Measurements from ENCODE around the gene MUC22.
"Not testable (repeated sequence)": the region's sequence is repeated elsewhere in the genome, so short reads cannot be mapped to it uniquely, and the experiment has no call there.

The MUC22 gene

GRCh38 chr6:31031095-31031494 lies 20.8 kb downstream of the MUC22 start:
- no peak for TF ChIP-seq JUND (IDR thresholded peaks at IDR 0.05; ENCODE audit: low read depth)
- DNase-seq (ENCODE audit: low read depth in 1 of 2, low spot score in 1 of 2), result no peak
- in situ Hi-C loops (cut with HindIII; ENCODE audit: low pct_unique_long_range_greater_than_20kb, low sequenced_read_pairs), result no loop called here

- DNase-seq (ENCODE audit: low read depth in 1 of 2, low spot score in 1 of 2), result no peak
- TF ChIP-seq JUND (IDR thresholded peaks at IDR 0.05; ENCODE audit: low read depth), result no peak
- in situ Hi-C loops (cut with HindIII; ENCODE audit: low pct_unique_long_range_greater_than_20kb, low sequenced_read_pairs), result no loop called here
Observed at GRCh38 chr6:31033075-31033474, 22.8 kb downstream of the MUC22 start.

GRCh38 chr6:31035862-31036497 lies 25.7 kb downstream of the MUC22 start:
- DNase-seq (ENCODE audit: low read depth in 1 of 2, low spot score in 1 of 2), result no peak
- in situ Hi-C loops (cut with HindIII; ENCODE audit: low pct_unique_long_range_greater_than_20kb, low sequenced_read_pairs), result no loop called here
- TF ChIP-seq JUND (IDR thresholded peaks at IDR 0.05; ENCODE audit: low read depth), result no peak

GRCh38 chr6:31037169-31037568 lies 26.9 kb downstream of the MUC22 start:
- no peak for DNase-seq (ENCODE audit: low read depth in 1 of 2, low spot score in 1 of 2)
- TF ChIP-seq JUND (IDR thresholded peaks at IDR 0.05; ENCODE audit: low read depth), result no peak
- in situ Hi-C loops (cut with HindIII; ENCODE audit: low pct_unique_long_range_greater_than_20kb, low sequenced_read_pairs), result no loop called here

- in situ Hi-C loops (cut with HindIII; ENCODE audit: low pct_unique_long_range_greater_than_20kb, low sequenced_read_pairs), result no loop called here
- DNase-seq (ENCODE audit: low read depth in 1 of 2, low spot score in 1 of 2), result no peak
- TF ChIP-seq JUND (IDR thresholded peaks at IDR 0.05; ENCODE audit: low read depth), result no peak
Observed at GRCh38 chr6:31037682-31038081, 27.4 kb downstream of the MUC22 start.

- DNase-seq (ENCODE audit: low read depth in 1 of 2, low spot score in 1 of 2), result no peak
- no peak for TF ChIP-seq JUND (IDR thresholded peaks at IDR 0.05; ENCODE audit: low read depth)
- in situ Hi-C loops (cut with HindIII; ENCODE audit: low pct_unique_long_range_greater_than_20kb, low sequenced_read_pairs), result no loop called here
Observed at GRCh38 chr6:31038559-31038958, 28.3 kb downstream of the MUC22 start.

- no peak for DNase-seq (ENCODE audit: low read depth in 1 of 2, low spot score in 1 of 2)
- in situ Hi-C loops (cut with HindIII; ENCODE audit: low pct_unique_long_range_greater_than_20kb, low sequenced_read_pairs), result no loop called here
- TF ChIP-seq JUND (IDR thresholded peaks at IDR 0.05; ENCODE audit: low read depth), result no peak
Observed at GRCh38 chr6:31040801-31041200, 30.5 kb downstream of the MUC22 start.

GRCh38 chr6:31041372-31041974 lies 31.2 kb downstream of the MUC22 start:
- TF ChIP-seq JUND (IDR thresholded peaks at IDR 0.05; ENCODE audit: low read depth), result no peak
- in situ Hi-C loops (cut with HindIII; ENCODE audit: low pct_unique_long_range_greater_than_20kb, low sequenced_read_pairs), result no loop called here
- peak in 1 of 2 experiments; percentile 7 for DNase-seq (ENCODE audit: low read depth in 1 of 2, low spot score in 1 of 2)

GRCh38 chr6:31042806-31043205 lies 32.5 kb downstream of the MUC22 start:
- TF ChIP-seq JUND (IDR thresholded peaks at IDR 0.05; ENCODE audit: low read depth), result no peak
- DNase-seq (ENCODE audit: low read depth in 1 of 2, low spot score in 1 of 2), result peak; percentile 64 to 88
- in situ Hi-C loops (cut with HindIII; ENCODE audit: low pct_unique_long_range_greater_than_20kb, low sequenced_read_pairs), result no loop called here

- in situ Hi-C loops (cut with HindIII; ENCODE audit: low pct_unique_long_range_greater_than_20kb, low sequenced_read_pairs), result no loop called here
- no peak for DNase-seq (ENCODE audit: low read depth in 1 of 2, low spot score in 1 of 2)
- TF ChIP-seq JUND (IDR thresholded peaks at IDR 0.05; ENCODE audit: low read depth), result no peak
Observed at GRCh38 chr6:31048099-31048498, 37.8 kb downstream of the MUC22 start.

- no peak for DNase-seq (ENCODE audit: low read depth in 1 of 2, low spot score in 1 of 2)
- in situ Hi-C loops (cut with HindIII; ENCODE audit: low pct_unique_long_range_greater_than_20kb, low sequenced_read_pairs), result no loop called here
- no peak for TF ChIP-seq JUND (IDR thresholded peaks at IDR 0.05; ENCODE audit: low read depth)
Observed at GRCh38 chr6:31049518-31049917, 39.2 kb downstream of the MUC22 start.

GRCh38 chr6:31053187-31053586 lies 42.9 kb downstream of the MUC22 start:
- DNase-seq (ENCODE audit: low read depth in 1 of 2, low spot score in 1 of 2); in situ Hi-C loops (cut with HindIII; ENCODE audit: low pct_unique_long_range_greater_than_20kb, low sequenced_read_pairs): not testable (repeated sequence)

- DNase-seq (ENCODE audit: low read depth in 1 of 2, low spot score in 1 of 2), result no peak
- in situ Hi-C loops (cut with HindIII; ENCODE audit: low pct_unique_long_range_greater_than_20kb, low sequenced_read_pairs), result no loop called here
- TF ChIP-seq JUND (IDR thresholded peaks at IDR 0.05; ENCODE audit: low read depth), result no peak
Observed at GRCh38 chr6:31053873-31054272, 43.6 kb downstream of the MUC22 start.

GRCh38 chr6:31055441-31055840 lies 45.2 kb downstream of the MUC22 start:
- in situ Hi-C loops (cut with HindIII; ENCODE audit: low pct_unique_long_range_greater_than_20kb, low sequenced_read_pairs), result no loop called here
- TF ChIP-seq JUND (IDR thresholded peaks at IDR 0.05; ENCODE audit: low read depth), result no peak
- DNase-seq (ENCODE audit: low read depth in 1 of 2, low spot score in 1 of 2), result no peak

Data from T47D (cell line).